ENCODE results near the gene MSI2. TPM values are rescaled to one million over a fixed set of nuclear protein-coding genes. Genes with fewer than 3 reads are reported as not detected.

Gene MSI2
- total and polyA plus RNA-seq, 7 experiments from 2014 or later, result 3.3 to 169 (median 125) TPM

DNA sequence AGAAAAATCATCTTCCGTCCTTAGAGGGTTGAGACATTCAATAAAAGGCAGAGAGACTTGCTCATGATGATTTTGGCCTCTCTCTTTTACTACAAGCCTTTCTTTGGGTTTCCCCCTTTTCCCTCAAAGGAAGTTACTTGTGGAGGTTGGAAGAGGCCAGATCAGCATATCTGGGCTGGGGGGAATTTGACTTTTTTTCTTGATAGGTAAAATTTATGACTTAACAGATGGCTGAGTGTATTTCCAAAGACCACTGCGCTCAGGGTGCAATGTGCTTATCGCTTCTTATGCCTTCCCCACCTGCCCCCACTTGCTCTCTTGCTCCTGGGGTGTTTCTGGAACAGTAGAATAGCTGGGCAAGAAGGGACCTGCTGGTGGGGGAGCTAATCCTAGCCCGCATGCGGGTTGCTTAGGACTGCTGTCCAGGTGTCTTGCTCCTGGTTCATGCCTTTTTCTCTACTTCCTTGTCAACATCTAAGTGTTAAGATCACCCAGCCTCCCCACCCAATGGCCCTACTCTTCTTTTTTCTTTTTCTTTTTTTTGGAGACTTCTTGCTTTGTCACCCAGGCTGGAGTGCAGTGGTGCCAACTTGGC is 131.9 kb downstream of the MSI2 start:
- Histone ChIP-seq H3K4me1 (ENCODE audit: control insufficient read depth in 2 of 2, insufficient read depth in 2 of 2, low read length in 2 of 2) (no peaks in the 10 kb centered on the region), H3K4me3 (ENCODE audit: low read length) (no peak overlapping the region), H3K9me3 (ENCODE audit: control insufficient read depth in 2 of 3, low read length in 3 of 3) (peaks cover 4 to 42% (median 7%) of the 10 kb centered on the region in 3 experiments), H3K27ac (ENCODE audit: low read depth, low read length) (no peak overlapping the region), H3K36me3 (ENCODE audit: control insufficient read depth in 2 of 3, insufficient read depth in 3 of 3, low read length in 3 of 3) (peaks cover 0 to 19% (median 0%) of the 10 kb centered on the region in 3 experiments), H3K27me3 (ENCODE audit: control insufficient read depth in 2 of 2, insufficient read depth in 2 of 2, low read length in 2 of 2) (no peaks in the 10 kb centered on the region)
- peaks cover 9 to 77% (median 43%) of the 10 kb centered on the region in 11 donors for H3K9me3 Mint-ChIP-seq
- peak overlapping the region in 1 of 9 donors; percentile 40 for H3K27ac Mint-ChIP-seq
- H3K4me3 Mint-ChIP-seq, result peak overlapping the region in 1 of 10 donors; percentile 66
- intact Hi-C loops (cut with micrococcal nuclease), result no loop called here
- ChIA-PET POLR2A (no interaction called here), CTCF (interaction anchor here (0.7 kb wide), 1 partner anchor 446 kb away, joined by 3 read pairs; no protein-coding TSS in a partner anchor)
- H3K36me3 Mint-ChIP-seq, result peaks cover 24 to 90% (median 77%) of the 10 kb centered on the region in 5 donors
- H3K27me3 Mint-ChIP-seq, result no peaks in the 10 kb centered on the region
- H3K4me1 Mint-ChIP-seq, result peaks cover 0 to 13% (median 7%) of the 10 kb centered on the region in 7 donors
- no peak for ATAC-seq
- DNase-seq, result no peak

DNA sequence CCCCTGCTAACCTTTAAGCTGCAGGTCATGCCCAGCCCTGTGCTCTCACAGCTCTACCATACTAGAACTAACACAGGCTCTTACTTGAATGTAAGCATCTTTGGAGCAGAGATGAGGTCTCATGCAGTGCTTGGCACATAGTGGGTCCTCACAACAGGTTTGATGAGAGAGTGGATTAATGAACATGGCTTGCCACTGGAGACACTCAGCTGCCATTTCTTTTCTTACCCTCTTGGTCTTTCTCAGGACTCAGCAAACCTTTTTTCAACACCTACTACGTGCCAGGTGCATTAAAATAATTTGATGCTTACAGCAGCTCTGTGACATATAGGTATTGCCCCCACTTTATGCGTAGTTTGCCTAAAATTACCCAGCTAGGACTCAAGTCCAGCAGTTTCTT is 133.2 kb downstream of the MSI2 start:
- no peak for ATAC-seq
- peak overlapping the region in 1 of 9 donors; percentile 64 for H3K27ac Mint-ChIP-seq
- peaks cover under 1 to 14% (median 7%) of the 10 kb centered on the region in 7 donors for H3K4me1 Mint-ChIP-seq
- no peak overlapping the region for H3K27ac ChIP-seq (ENCODE audit: low read depth, low read length)
- peaks cover 9 to 80% (median 41%) of the 10 kb centered on the region in 11 donors for H3K9me3 Mint-ChIP-seq
- no peak overlapping the region for H3K4me3 Mint-ChIP-seq
- no peak for DNase-seq
- H3K9me3 ChIP-seq (ENCODE audit: control insufficient read depth in 2 of 3, low read length in 3 of 3), result peaks cover 4 to 38% (median 7%) of the 10 kb centered on the region in 3 experiments
- no peaks in the 10 kb centered on the region for H3K4me1 ChIP-seq (ENCODE audit: control insufficient read depth in 2 of 2, insufficient read depth in 2 of 2, low read length in 2 of 2)
- H3K36me3 ChIP-seq (ENCODE audit: control insufficient read depth in 2 of 3, insufficient read depth in 3 of 3, low read length in 3 of 3), result peaks cover 0 to 20% (median 0%) of the 10 kb centered on the region in 3 experiments
- POLR2A ChIA-PET, result no interaction called here
- no peak overlapping the region for H3K4me3 ChIP-seq (ENCODE audit: low read length)
- intact Hi-C loops (cut with micrococcal nuclease), result no loop called here
- H3K27me3 ChIP-seq (ENCODE audit: control insufficient read depth in 2 of 2, insufficient read depth in 2 of 2, low read length in 2 of 2), result no peaks in the 10 kb centered on the region
- CTCF ChIA-PET, result interaction anchor here (1.1 kb wide), 1 partner anchor 147 kb away, joined by 3 read pairs; no protein-coding TSS in a partner anchor
- H3K36me3 Mint-ChIP-seq, result peaks cover 23 to 95% (median 79%) of the 10 kb centered on the region in 5 donors
- no peaks in the 10 kb centered on the region for H3K27me3 Mint-ChIP-seq

DNA sequence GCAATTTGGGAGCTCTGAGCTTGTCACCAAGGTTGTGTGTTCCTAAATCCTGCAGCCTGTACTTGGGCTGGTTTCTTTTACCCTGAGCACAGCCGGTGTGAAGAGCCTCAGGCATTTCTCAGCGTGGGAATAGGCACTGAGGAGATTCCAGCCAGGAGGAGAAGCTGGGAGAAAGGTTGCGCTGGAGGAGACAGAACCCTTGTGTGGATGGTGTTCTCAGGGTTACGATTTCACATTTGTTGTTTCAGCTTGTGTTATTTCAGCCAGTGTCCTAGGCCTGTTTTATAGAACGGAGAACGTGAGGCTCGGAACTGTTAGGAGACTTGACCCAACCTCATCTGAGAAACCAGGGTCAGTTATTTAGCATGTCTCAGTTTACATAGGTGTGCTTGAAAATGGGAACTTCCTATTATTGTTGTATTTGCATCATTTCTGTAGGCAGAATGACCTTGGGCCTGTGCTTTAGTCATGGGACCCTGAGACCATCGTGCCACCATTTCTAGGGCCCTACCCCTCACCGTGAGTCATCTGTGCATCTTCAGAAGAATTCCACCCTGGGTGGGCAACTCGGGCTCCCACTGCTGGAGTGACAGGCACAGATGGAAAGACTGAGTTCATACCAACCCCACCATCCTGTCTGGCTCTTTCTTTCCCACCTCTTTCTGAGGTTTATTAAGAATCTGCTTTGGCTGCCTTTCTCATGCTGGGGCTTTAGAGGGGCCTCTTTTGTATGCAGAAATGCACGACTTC is 134.9 kb downstream of the MSI2 start:
- H3K27me3 Mint-ChIP-seq, result no peaks in the 10 kb centered on the region
- H3K27me3 ChIP-seq (ENCODE audit: control insufficient read depth in 2 of 2, insufficient read depth in 2 of 2, low read length in 2 of 2), result no peaks in the 10 kb centered on the region
- H3K4me1 Mint-ChIP-seq, result peaks cover 10 to 24% (median 16%) of the 10 kb centered on the region in 7 donors
- ChIA-PET CTCF (no interaction called here), POLR2A (no interaction called here)
- H3K4me3 ChIP-seq (ENCODE audit: low read length), result no peak overlapping the region
- ATAC-seq, result no peak
- DNase-seq, result no peak
- H3K36me3 Mint-ChIP-seq, result peaks cover 13 to 91% (median 72%) of the 10 kb centered on the region in 5 donors
- H3K4me1 ChIP-seq (ENCODE audit: control insufficient read depth in 2 of 2, insufficient read depth in 2 of 2, low read length in 2 of 2), result peaks cover 0 to 3% of the 10 kb centered on the region in 2 donors
- intact Hi-C loops (cut with micrococcal nuclease), result no loop called here
- peaks cover 4 to 30% (median 7%) of the 10 kb centered on the region in 3 experiments for H3K9me3 ChIP-seq (ENCODE audit: control insufficient read depth in 2 of 3, low read length in 3 of 3)
- H3K27ac Mint-ChIP-seq, result peak overlapping the region in 1 of 9 donors; percentile 60
- peaks cover 0 to 67% (median 30%) of the 10 kb centered on the region in 11 donors for H3K9me3 Mint-ChIP-seq
- peaks cover 0 to 20% (median 0%) of the 10 kb centered on the region in 3 experiments for H3K36me3 ChIP-seq (ENCODE audit: control insufficient read depth in 2 of 3, insufficient read depth in 3 of 3, low read length in 3 of 3)
- no peak overlapping the region for H3K4me3 Mint-ChIP-seq
- H3K27ac ChIP-seq (ENCODE audit: low read depth, low read length), result no peak overlapping the region

DNA sequence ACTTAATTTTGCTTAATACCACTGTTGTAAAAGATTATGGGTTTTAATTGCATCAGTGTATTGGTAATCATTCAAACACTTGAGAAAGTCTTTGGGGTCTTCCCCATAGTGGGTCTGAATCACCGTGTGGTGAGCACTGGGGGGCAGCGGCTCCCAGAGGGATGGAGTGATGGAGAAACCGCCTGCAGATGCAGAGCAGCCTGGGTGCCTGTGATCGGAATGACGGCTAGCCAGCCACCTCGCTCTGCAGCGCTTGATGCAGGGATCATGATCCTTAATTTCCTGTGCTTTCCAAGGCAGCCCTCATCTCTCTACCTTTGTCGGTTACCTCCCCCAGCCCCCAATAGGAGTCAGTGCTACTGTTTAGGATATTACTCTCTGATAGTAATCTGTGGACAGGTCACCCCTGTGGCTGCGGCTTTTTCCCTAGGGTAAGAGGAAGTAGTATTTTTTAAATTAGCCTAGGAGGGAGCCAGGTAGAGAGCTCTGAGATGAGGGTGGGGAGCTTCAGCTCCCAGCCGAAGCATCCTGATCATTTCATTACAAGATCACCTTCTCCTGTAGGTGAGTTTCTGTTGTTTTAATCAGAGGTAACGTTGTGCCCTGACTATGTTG is 135.6 kb downstream of the MSI2 start:
- H3K9me3 Mint-ChIP-seq, result peaks cover 0 to 60% (median 24%) of the 10 kb centered on the region in 11 donors
- no peak overlapping the region for H3K27ac Mint-ChIP-seq
- DNase-seq, result no peak
- POLR2A ChIA-PET, result no interaction called here
- H3K4me1 Mint-ChIP-seq, result peaks cover 10 to 24% (median 16%) of the 10 kb centered on the region in 7 donors
- no peak for ATAC-seq
- H3K36me3 ChIP-seq (ENCODE audit: control insufficient read depth in 2 of 3, insufficient read depth in 3 of 3, low read length in 3 of 3), result peaks cover 0 to 20% (median 3%) of the 10 kb centered on the region in 3 experiments
- intact Hi-C loops (cut with micrococcal nuclease), result no loop called here
- peaks cover under 1 to 23% (median 2%) of the 10 kb centered on the region in 3 experiments for H3K9me3 ChIP-seq (ENCODE audit: control insufficient read depth in 2 of 3, low read length in 3 of 3)
- H3K27ac ChIP-seq (ENCODE audit: low read depth, low read length), result no peak overlapping the region
- H3K36me3 Mint-ChIP-seq, result peaks cover 12 to 84% (median 64%) of the 10 kb centered on the region in 5 donors
- no peaks in the 10 kb centered on the region for H3K27me3 Mint-ChIP-seq
- CTCF ChIA-PET, result no interaction called here
- H3K27me3 ChIP-seq (ENCODE audit: control insufficient read depth in 2 of 2, insufficient read depth in 2 of 2, low read length in 2 of 2), result no peaks in the 10 kb centered on the region
- no peak overlapping the region for H3K4me3 ChIP-seq (ENCODE audit: low read length)
- H3K4me1 ChIP-seq (ENCODE audit: control insufficient read depth in 2 of 2, insufficient read depth in 2 of 2, low read length in 2 of 2), result peaks cover 0 to 3% of the 10 kb centered on the region in 2 donors
- no peak overlapping the region for H3K4me3 Mint-ChIP-seq

DNA sequence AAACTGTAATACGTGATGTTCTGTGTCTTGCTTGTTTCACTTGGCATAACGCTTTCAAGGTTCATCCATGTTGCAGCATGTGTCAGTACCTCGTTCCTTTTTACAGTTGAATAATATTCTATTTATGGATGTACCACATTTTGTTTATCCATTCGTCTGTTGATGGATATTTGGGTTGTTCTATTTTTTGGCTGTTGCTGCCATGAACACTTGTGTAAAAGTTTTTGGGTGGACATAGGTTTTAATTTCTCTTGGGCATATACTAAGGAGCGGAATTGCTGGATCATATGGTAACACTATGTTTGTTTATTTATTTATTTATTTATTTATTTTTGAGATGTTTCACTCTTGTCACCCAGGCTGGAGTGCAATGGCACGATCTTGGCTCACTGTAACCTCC is 137.0 kb downstream of the MSI2 start:
- H3K4me1 ChIP-seq (ENCODE audit: control insufficient read depth in 2 of 2, insufficient read depth in 2 of 2, low read length in 2 of 2), result peaks cover 0 to 3% of the 10 kb centered on the region in 2 donors
- DNase-seq (no peak), ATAC-seq (no peak)
- Mint-ChIP-seq H3K4me1 (peaks cover 11 to 29% (median 15%) of the 10 kb centered on the region in 7 donors), H3K9me3 (peaks cover 0 to 49% (median 14%) of the 10 kb centered on the region in 11 donors), H3K27me3 (no peaks in the 10 kb centered on the region), H3K27ac (no peak overlapping the region), H3K4me3 (no peak overlapping the region), H3K36me3 (peaks cover 7 to 71% (median 52%) of the 10 kb centered on the region in 5 donors)
- peaks cover 0 to 14% (median 3%) of the 10 kb centered on the region in 3 experiments for H3K36me3 ChIP-seq (ENCODE audit: control insufficient read depth in 2 of 3, insufficient read depth in 3 of 3, low read length in 3 of 3)
- intact Hi-C loops (cut with micrococcal nuclease), result no loop called here
- ChIA-PET POLR2A (no interaction called here), CTCF (no interaction called here)
- no peak overlapping the region for H3K4me3 ChIP-seq (ENCODE audit: low read length)
- no peaks in the 10 kb centered on the region for H3K27me3 ChIP-seq (ENCODE audit: control insufficient read depth in 2 of 2, insufficient read depth in 2 of 2, low read length in 2 of 2)
- peaks cover 0 to 13% (median 0%) of the 10 kb centered on the region in 3 experiments for H3K9me3 ChIP-seq (ENCODE audit: control insufficient read depth in 2 of 3, low read length in 3 of 3)
- H3K27ac ChIP-seq (ENCODE audit: low read depth, low read length), result no peak overlapping the region

DNA sequence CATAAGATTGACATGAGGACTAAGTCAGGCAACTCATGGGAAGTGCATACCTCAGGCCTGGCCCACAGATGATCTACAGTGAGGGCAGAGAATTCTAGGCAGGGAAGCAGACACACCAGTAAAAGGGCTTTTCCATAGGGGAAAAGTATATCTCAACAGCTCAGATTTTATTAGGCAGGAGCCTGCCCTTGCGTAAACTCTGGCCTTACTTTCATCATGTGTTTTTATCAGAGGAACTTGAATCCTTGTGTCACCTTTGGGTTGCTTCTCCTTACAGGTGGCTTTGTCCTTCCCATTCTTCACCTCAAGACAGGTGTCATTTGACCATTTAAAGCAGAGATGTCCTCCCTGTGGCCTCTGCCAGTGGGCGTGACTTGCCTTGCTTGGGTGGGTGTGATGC is 138.1 kb downstream of the MSI2 start:
- ChIA-PET POLR2A (interaction anchor here (0.5 kb wide), 1 partner anchor 15 kb away, joined by 3 read pairs; no protein-coding TSS in a partner anchor), CTCF (no interaction called here)
- Mint-ChIP-seq H3K27me3 (no peaks in the 10 kb centered on the region), H3K36me3 (peaks cover 4 to 63% (median 44%) of the 10 kb centered on the region in 5 donors), H3K9me3 (peaks cover 0 to 49% (median 12%) of the 10 kb centered on the region in 11 donors), H3K4me1 (peaks cover 11 to 29% (median 16%) of the 10 kb centered on the region in 7 donors), H3K4me3 (no peak overlapping the region), H3K27ac (no peak overlapping the region)
- Histone ChIP-seq H3K9me3 (ENCODE audit: control insufficient read depth in 2 of 3, low read length in 3 of 3) (peaks cover 0 to 13% (median 0%) of the 10 kb centered on the region in 3 experiments), H3K27ac (ENCODE audit: low read depth, low read length) (no peak overlapping the region), H3K4me3 (ENCODE audit: low read length) (no peak overlapping the region), H3K27me3 (ENCODE audit: control insufficient read depth in 2 of 2, insufficient read depth in 2 of 2, low read length in 2 of 2) (no peaks in the 10 kb centered on the region), H3K4me1 (ENCODE audit: control insufficient read depth in 2 of 2, insufficient read depth in 2 of 2, low read length in 2 of 2) (peaks cover 0 to 3% of the 10 kb centered on the region in 2 donors), H3K36me3 (ENCODE audit: control insufficient read depth in 2 of 3, insufficient read depth in 3 of 3, low read length in 3 of 3) (peaks cover 0 to 14% (median 3%) of the 10 kb centered on the region in 3 experiments)
- intact Hi-C loops (cut with micrococcal nuclease), result no loop called here
- DNase-seq (no peak), ATAC-seq (no peak)

Measured in naive thymus-derived CD4-positive, alpha-beta T cell (primary cell).